ENCODE results near the gene RGS16. TPM values are rescaled to one million over a fixed set of nuclear protein-coding genes. Genes with fewer than 3 reads are reported as not detected.
"Not testable (repeated sequence)": the region's sequence is repeated elsewhere in the genome, so short reads cannot be mapped to it uniquely, and the experiment has no call there.

Gene RGS16
- total and polyA plus RNA-seq, 4 donors = 0.54 to 2.7 (median 0.83) TPM

- Histone ChIP-seq H3K36me3 (ENCODE audit: control insufficient read depth in 4 of 4, insufficient read depth in 3 of 4, low read depth in 1 of 4, low read length in 3 of 4) (no peaks in the 10 kb centered on the region), H3K4me1 (ENCODE audit: control insufficient read depth in 4 of 4, insufficient read depth in 4 of 4, low read length in 3 of 4) (peaks cover 0 to 10% (median 3%) of the 10 kb centered on the region in 4 donors), H3K4me3 (ENCODE audit: low read depth in 1 of 3, low read length in 3 of 3) (no peak overlapping the region), H3K9ac (ENCODE audit: low read depth in 1 of 2, low read length in 2 of 2) (no peak overlapping the region), H3K27me3 (ENCODE audit: control insufficient read depth in 4 of 4, insufficient read depth in 4 of 4, low read length in 3 of 4) (no peaks in the 10 kb centered on the region), H3K27ac (ENCODE audit: low read depth in 1 of 2, low read length in 2 of 2) (no peak overlapping the region), H3K9me3 (ENCODE audit: control insufficient read depth in 4 of 4, low read length in 3 of 4) (no peaks in the 10 kb centered on the region)
- DNase-seq (ENCODE audit: low spot score) = no peak
- no peak for TF ChIP-seq HNF4G (IDR thresholded peaks at IDR 0.05)
- TF ChIP-seq REST (IDR thresholded peaks at IDR 0.05) = no peak
- no peak for TF ChIP-seq TAF1 (conservative IDR thresholded peaks at IDR 0.05)
- TF ChIP-seq GABPA (IDR thresholded peaks at IDR 0.05 in 1 of 2, conservative IDR thresholded peaks at IDR 0.05 in 1 of 2) = no peak
- TF ChIP-seq FOXA1 (IDR thresholded peaks at IDR 0.05) = no peak
- TF ChIP-seq RXRA (IDR thresholded peaks at IDR 0.05) = no peak
- no peak for TF ChIP-seq NR2F2 (IDR thresholded peaks at IDR 0.05)
- TF ChIP-seq HNF4A (conservative IDR thresholded peaks at IDR 0.05) = no peak
- no peak for TF ChIP-seq YY1 (IDR thresholded peaks at IDR 0.05)
- TF ChIP-seq ZBTB33 (IDR thresholded peaks at IDR 0.05) = no peak
- no peak for TF ChIP-seq FOXA2 (IDR thresholded peaks at IDR 0.05)
- TF ChIP-seq JUND (IDR thresholded peaks at IDR 0.05) = no peak
- TF ChIP-seq MAX (IDR thresholded peaks at IDR 0.05) = no peak
- no peak for TF ChIP-seq EGR1 (IDR thresholded peaks at IDR 0.05; ENCODE audit: low read depth in 2 of 2)
These were observed 28.8 kb upstream of the RGS16 start for GRCh38 chr1:182633031-182633430.

GRCh38 chr1:182632441-182632857 is 28.3 kb upstream of the RGS16 start:
- 57% methylated on average over 12 of the region's 12 CpGs for WGBS
- not testable (repeated sequence) for H3K9me3 ChIP-seq (ENCODE audit: control insufficient read depth in 4 of 4, low read length in 3 of 4); H3K4me1 ChIP-seq (ENCODE audit: control insufficient read depth in 4 of 4, insufficient read depth in 4 of 4, low read length in 3 of 4); H3K36me3 ChIP-seq (ENCODE audit: control insufficient read depth in 4 of 4, insufficient read depth in 3 of 4, low read depth in 1 of 4, low read length in 3 of 4); H3K27ac ChIP-seq (ENCODE audit: low read depth in 1 of 2, low read length in 2 of 2); DNase-seq (ENCODE audit: low spot score); H3K27me3 ChIP-seq (ENCODE audit: control insufficient read depth in 4 of 4, insufficient read depth in 4 of 4, low read length in 3 of 4); H3K9ac ChIP-seq (ENCODE audit: low read depth in 1 of 2, low read length in 2 of 2); H3K4me3 ChIP-seq (ENCODE audit: low read depth in 1 of 3, low read length in 3 of 3)

- Histone ChIP-seq H3K36me3 (ENCODE audit: control insufficient read depth in 4 of 4, insufficient read depth in 3 of 4, low read depth in 1 of 4, low read length in 3 of 4) (no peaks in the 10 kb centered on the region), H3K9me3 (ENCODE audit: control insufficient read depth in 4 of 4, low read length in 3 of 4) (no peaks in the 10 kb centered on the region), H3K27ac (ENCODE audit: low read depth in 1 of 2, low read length in 2 of 2) (no peak overlapping the region), H3K4me3 (ENCODE audit: low read depth in 1 of 3, low read length in 3 of 3) (no peak overlapping the region), H3K4me1 (ENCODE audit: control insufficient read depth in 4 of 4, insufficient read depth in 4 of 4, low read length in 3 of 4) (peaks cover 0 to 10% (median 3%) of the 10 kb centered on the region in 4 donors), H3K27me3 (ENCODE audit: control insufficient read depth in 4 of 4, insufficient read depth in 4 of 4, low read length in 3 of 4) (peaks cover 0 to 2% (median 0%) of the 10 kb centered on the region in 4 donors), H3K9ac (ENCODE audit: low read depth in 1 of 2, low read length in 2 of 2) (no peak overlapping the region)
- no peak for DNase-seq (ENCODE audit: low spot score)
- WGBS = 81% methylated on average over 1 of the region's 1 CpG
- TF ChIP-seq FOXA2 (IDR thresholded peaks at IDR 0.05) (no peak), JUND (IDR thresholded peaks at IDR 0.05) (no peak), ATF3 (IDR thresholded peaks at IDR 0.05) (no peak), HNF4A (conservative IDR thresholded peaks at IDR 0.05) (no peak), ZBTB33 (IDR thresholded peaks at IDR 0.05) (no peak), MAX (IDR thresholded peaks at IDR 0.05) (no peak), REST (IDR thresholded peaks at IDR 0.05) (no peak)
These were observed 27.8 kb upstream of the RGS16 start for GRCh38 chr1:182631954-182632353.
